HL-60 (cell line): ENCODE data around the gene VWC2.

ENCODE experiments used
- DNase-seq, 2 experiments: peaks; one replicate each; pipeline ENCODE4 v3.0.0-alpha.2; 2010 to 2020; ENCODE audit warnings: low read depth in 1 of 2, low spot score in 1 of 2
- H3K27ac ChIP-seq: fragments of 250-450 bp; sonication (Bioruptor Pico); replicated peaks from 2 replicates; pipeline ENCODE4 v1.5.1; 2020; ENCODE audit warnings: mild to moderate bottlenecking, moderate library complexity
- H3K27me3 ChIP-seq: fragments of 250-450 bp; sonication (Bioruptor Pico); 2 replicates; pipeline ENCODE4 v1.5.1; 2021; ENCODE audit warnings: mild to moderate bottlenecking, moderate library complexity; ENCODE audit not compliant: insufficient read depth, poor library complexity, severe bottlenecking
- H3K4me3 ChIP-seq: replicated peaks from 2 replicates; pipeline ENCODE4 v1.5.1; 2011; ENCODE audit warnings: mild to moderate bottlenecking, control low read depth, low read length; ENCODE audit not compliant: insufficient read depth
- GABPA ChIP-seq: IDR thresholded peaks from 2 replicates; pipeline ENCODE4 v1.6.1; 2012; ENCODE audit warnings: low read depth
- POLR2AphosphoS5 ChIP-seq: IDR thresholded peaks from 2 replicates; pipeline ENCODE4 v1.6.1; 2012; ENCODE audit warnings: low read depth
- SPI1 ChIP-seq: IDR thresholded peaks from 2 replicates; pipeline ENCODE4 v1.6.1; 2012; ENCODE audit warnings: low read depth, mild to moderate bottlenecking, borderline replicate concordance
- TF ChIP-seq, protein P1 (sequence below): IDR thresholded peaks from one replicate; pipeline ENCODE4 v1.5.1; 2011; ENCODE audit warnings: low read length, control low read depth, inconsistent platforms; ENCODE audit not compliant: insufficient read depth
- TF ChIP-seq, protein P2 (sequence below): IDR thresholded peaks from 2 replicates; pipeline ENCODE4 v1.6.1; 2012; ENCODE audit warnings: low read depth; ENCODE audit not compliant: insufficient replicate concordance

Gene VWC2

DNA sequence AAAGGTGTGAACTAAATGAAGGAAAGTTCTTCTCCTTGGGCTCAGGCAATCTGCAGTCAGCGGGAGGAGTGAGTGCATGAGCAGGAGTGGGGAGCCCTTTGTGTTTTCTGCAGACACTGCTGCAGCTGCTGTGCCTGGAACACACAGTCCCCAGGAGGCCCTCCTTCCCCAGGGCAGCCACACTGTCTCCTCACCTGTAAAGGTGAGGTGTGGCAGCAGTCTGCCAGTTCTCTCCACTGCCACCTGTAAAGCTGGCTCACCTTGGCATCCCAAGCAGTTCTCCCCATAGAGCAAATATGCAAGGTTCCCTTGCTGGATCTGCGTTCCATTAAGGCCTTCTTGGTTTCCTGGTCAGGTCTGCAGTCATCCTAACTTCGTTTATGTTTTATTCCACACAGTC, 5.2 kb upstream of the VWC2 start:
- Histone ChIP-seq H3K4me3 (no peak overlapping the region), H3K27ac (no peak overlapping the region), H3K27me3 (peaks cover 17% of the 10 kb centered on the region)
- TF ChIP-seq SPI1 = no peak
- no peak for DNase-seq

- no peak for DNase-seq
Observed at GRCh38 chr7:49768835-49769234, 4.6 kb upstream of the VWC2 start.

DNA sequence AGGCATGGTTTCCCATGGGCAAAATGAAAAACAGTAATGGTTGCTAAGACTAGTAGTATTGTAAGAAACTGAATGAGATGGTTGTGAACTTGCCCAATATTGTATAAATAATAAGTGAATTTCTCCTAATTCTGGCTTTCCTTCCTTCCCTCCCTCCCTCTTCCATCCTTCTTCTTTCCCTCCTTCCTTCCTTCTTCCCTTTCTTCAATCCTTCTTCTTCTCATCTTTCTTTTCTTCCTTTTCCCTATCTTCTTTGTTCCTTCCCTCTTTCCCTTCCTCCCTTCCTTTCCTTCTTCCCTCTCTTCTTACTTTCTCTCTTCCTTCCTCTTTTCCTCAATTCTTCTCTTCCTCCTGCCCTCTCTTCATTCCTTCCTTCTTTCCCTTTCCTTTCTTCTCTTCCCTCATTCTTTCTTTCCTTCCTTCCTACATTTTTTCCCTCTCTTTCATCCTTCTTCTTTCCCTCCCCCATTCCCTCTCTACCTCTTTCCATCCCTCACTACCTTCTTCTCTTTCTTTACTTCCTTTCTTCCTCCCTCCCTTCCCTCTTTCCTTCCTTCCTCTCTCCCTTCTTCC, 4.1 kb upstream of the VWC2 start:
- no peak for TF ChIP-seq GABPA
- no peak for TF ChIP-seq SPI1
- TF ChIP-seq POLR2AphosphoS5 = no peak
- TF ChIP-seq, protein P1, sequence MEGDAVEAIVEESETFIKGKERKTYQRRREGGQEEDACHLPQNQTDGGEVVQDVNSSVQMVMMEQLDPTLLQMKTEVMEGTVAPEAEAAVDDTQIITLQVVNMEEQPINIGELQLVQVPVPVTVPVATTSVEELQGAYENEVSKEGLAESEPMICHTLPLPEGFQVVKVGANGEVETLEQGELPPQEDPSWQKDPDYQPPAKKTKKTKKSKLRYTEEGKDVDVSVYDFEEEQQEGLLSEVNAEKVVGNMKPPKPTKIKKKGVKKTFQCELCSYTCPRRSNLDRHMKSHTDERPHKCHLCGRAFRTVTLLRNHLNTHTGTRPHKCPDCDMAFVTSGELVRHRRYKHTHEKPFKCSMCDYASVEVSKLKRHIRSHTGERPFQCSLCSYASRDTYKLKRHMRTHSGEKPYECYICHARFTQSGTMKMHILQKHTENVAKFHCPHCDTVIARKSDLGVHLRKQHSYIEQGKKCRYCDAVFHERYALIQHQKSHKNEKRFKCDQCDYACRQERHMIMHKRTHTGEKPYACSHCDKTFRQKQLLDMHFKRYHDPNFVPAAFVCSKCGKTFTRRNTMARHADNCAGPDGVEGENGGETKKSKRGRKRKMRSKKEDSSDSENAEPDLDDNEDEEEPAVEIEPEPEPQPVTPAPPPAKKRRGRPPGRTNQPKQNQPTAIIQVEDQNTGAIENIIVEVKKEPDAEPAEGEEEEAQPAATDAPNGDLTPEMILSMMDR = no peak
- TF ChIP-seq, protein P2, sequence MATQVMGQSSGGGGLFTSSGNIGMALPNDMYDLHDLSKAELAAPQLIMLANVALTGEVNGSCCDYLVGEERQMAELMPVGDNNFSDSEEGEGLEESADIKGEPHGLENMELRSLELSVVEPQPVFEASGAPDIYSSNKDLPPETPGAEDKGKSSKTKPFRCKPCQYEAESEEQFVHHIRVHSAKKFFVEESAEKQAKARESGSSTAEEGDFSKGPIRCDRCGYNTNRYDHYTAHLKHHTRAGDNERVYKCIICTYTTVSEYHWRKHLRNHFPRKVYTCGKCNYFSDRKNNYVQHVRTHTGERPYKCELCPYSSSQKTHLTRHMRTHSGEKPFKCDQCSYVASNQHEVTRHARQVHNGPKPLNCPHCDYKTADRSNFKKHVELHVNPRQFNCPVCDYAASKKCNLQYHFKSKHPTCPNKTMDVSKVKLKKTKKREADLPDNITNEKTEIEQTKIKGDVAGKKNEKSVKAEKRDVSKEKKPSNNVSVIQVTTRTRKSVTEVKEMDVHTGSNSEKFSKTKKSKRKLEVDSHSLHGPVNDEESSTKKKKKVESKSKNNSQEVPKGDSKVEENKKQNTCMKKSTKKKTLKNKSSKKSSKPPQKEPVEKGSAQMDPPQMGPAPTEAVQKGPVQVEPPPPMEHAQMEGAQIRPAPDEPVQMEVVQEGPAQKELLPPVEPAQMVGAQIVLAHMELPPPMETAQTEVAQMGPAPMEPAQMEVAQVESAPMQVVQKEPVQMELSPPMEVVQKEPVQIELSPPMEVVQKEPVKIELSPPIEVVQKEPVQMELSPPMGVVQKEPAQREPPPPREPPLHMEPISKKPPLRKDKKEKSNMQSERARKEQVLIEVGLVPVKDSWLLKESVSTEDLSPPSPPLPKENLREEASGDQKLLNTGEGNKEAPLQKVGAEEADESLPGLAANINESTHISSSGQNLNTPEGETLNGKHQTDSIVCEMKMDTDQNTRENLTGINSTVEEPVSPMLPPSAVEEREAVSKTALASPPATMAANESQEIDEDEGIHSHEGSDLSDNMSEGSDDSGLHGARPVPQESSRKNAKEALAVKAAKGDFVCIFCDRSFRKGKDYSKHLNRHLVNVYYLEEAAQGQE = no peak

More at GRCh38 chr7:49768835-49769234, 4.6 kb upstream of the VWC2 start:
- Histone ChIP-seq H3K27me3 (peaks cover 19% of the 10 kb centered on the region), H3K4me3 (no peak overlapping the region), H3K27ac (no peak overlapping the region)
- TF ChIP-seq, protein P1 = no peak
- TF ChIP-seq, protein P2 = no peak
- TF ChIP-seq SPI1 = no peak
- TF ChIP-seq GABPA = no peak
- no peak for TF ChIP-seq POLR2AphosphoS5

GRCh38 chr7:49770838-49771237, 2.6 kb upstream of the VWC2 start:
- DNase-seq = no peak
- Histone ChIP-seq H3K4me3 (no peak overlapping the region), H3K27me3 (peaks cover 32% of the 10 kb centered on the region), H3K27ac (no peak overlapping the region)
- no peak for TF ChIP-seq SPI1
- TF ChIP-seq POLR2AphosphoS5 = no peak
- TF ChIP-seq GABPA = no peak
- TF ChIP-seq, protein P2 = no peak
- TF ChIP-seq, protein P1 = no peak

More for the DNA sequence above, 4.1 kb upstream of the VWC2 start:
- Histone ChIP-seq H3K27me3 (peaks cover 23% of the 10 kb centered on the region), H3K27ac (no peak overlapping the region), H3K4me3 (no peak overlapping the region)
- no peak for DNase-seq
